GM19328 (cell line): Measurements from ENCODE around the gene MGMT.

Experiments used
- ATAC-seq: cut with Tn5 transposase; IDR thresholded peaks from one replicate; pipeline ENCODE4 v1.9.1; 2021; ENCODE audit warnings: mild to moderate bottlenecking, moderate library complexity; ENCODE audit not compliant: unreplicated experiment

Gene MGMT

DNA sequence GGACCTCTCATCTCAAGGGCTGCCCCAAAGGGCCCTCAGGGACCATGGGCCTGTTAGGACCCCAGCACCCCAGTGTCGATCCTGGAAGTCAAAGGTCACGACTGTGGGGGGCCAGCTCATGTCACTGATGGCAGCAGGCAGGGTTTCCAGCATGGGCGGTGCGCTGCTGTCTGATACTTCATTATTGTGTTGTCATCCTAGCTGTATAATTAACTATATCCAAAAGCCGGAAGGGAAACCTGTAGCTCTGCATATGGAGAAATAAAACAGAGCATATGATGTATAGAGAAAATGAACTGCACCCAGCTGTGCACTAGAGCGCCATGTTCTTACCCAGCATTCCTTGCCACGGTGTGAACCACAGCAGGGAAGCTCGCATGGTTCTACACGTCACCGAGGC is 300.7 kb downstream of the MGMT start:
- no peak for ATAC-seq

DNA sequence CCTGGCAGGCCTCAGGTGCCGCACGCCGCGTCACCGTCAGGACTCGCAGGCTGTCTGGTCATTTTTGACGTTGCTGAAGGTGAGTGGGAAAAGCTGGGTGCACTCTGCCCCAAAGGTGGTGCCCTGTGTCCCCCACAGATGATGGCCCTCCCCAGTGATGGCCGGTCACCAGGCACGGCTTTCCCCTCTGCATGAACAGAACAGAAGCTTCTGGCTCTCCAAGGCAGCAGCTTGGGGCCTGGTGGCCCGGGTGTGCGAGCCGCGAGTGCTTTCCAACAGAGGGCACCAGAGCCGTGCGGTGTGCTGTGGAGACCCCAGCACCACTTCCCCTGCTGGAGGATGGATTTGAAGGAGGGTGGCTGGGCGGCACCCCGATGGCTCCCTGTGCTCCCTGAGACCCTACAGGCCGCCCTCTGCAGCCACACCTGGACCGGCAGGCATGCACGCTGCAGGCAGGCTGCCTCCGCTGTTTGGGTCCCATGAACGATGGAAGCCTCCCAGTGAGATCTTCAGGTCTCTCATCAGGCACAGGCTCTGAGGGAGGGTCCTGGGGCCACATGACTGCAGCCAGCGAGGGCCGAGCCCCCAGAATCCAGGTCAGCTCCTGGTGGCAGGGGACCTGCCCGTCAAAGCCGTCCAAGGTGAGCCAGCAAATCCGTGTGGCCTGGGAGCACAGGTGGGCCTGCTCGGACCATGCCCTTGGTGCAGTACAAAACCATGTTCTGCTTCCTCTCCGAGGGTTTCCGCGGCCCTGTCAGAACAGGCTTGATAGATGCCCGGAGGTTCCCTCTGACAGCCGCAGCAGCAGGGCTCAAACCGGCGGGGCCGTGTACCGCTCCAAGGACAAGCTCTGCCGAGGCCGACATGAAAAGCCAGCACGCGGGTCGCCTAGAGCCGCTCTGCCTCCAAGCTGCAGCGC is 301.7 kb downstream of the MGMT start:
- no peak for ATAC-seq

DNA sequence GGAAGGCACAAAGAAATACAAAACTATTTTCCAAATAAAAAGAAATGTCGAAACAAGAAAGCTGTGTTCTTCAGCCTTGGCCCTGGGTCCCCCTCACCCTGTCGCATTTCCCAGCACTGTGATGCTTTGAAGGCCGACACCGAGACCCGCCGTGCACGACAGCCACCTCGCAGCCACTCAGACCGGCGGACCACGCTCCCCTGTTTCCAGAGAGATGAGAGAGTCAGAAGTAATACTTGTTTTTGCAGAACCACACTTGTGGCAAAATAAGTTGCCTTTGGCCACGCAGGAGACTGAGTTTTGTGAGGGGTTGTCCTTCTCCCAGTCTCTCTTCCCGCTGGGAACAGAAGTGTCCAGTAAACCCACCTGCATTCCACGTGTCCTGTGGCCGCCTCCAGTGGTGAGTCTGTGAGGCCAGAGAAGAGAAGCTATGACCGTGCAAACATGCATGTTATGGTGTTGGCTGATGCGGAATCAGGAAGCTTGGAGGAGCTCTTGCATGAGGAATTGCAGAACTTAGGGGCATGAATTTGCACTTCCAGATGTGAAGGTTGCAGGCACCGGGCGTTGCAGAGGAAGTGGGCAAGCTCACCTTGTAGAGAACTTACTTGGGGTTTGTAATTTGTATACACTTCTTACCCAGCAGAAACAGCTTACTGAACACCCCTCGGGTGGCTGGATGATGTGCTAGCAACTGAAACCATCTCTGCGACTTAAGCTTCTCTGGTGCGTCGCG is 302.5 kb downstream of the MGMT start:
- ATAC-seq = no peak

DNA sequence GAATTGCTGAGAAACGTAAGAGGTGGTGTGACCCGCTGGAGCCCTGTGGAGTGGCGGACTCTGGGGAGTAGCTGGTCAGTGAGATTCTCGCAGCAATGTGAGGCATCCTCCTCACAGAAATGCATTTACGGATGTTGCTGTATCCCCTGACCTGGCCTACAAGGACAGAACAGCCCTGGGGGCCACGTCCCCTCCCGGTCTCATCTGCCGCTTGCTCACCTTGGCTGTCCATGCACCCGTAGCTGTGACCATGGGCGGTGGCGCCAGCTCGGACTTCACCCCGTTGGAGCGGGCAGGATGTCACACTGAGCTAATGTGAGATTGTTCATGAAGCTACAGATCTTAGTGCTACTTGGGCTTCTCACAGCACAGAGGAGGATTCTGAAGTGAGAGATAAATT is 303.2 kb downstream of the MGMT start:
- ATAC-seq = no peak

DNA sequence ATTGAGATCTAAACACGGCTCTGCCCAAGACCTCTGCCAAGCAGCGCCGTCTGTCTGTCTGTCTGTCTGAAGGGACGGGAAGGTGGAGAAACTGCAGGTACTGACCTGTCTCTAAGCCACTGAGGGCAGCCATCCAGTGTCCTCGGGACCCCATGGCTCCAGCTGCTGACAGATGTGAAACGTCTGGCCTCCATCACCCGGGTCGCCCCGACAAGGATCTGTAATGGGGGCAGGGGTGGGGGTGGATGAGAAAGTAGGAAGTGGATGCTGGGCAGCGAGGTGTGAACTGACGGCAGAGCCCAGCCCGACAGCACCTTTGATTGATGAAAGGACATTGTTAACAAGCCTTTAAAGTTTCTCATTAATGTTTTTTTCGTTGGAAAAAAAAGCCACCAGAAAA is 304.0 kb downstream of the MGMT start:
- ATAC-seq = no peak

DNA sequence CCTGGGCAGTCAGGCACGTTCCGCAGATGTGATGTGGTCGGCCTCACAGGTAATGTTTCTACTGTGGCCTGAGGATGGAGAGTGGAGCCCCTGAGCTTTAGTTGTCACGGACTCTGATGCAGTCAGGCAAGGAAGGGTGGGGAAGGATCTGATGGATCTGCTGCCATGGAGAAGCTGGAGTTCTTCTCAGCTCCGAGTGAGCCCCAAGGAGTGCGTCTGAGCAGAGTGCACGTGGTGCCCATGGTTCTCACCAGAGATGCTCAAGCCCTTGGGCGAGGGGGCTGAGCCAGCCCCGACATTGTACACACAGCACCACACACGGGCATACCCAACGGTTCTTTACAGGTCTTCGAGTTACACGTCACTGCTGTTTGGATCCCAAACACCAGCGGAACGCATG is 304.5 kb downstream of the MGMT start:
- ATAC-seq = no peak

DNA sequence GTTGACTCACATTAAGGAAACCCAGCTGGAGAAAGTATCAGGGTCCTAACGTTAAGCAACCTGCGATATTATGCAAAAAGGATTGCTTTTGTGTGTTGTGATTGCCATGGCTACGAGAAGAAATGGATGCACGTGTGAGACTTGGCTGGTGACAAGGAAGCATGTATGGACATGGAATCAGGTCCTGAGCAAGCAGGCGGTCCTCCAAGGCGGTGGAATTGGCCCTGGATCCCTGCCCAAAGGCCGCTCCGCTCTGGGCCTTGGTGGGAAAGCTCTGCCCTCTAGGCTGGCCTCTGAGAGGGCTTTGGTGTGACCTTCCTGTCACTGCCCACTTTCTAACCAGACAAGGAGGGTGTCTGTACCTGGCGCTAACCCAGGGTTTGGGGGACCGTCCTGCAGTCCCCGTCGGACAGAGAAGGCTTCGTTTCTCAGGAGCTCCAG is 305.0 kb downstream of the MGMT start:
- ATAC-seq = no peak

DNA sequence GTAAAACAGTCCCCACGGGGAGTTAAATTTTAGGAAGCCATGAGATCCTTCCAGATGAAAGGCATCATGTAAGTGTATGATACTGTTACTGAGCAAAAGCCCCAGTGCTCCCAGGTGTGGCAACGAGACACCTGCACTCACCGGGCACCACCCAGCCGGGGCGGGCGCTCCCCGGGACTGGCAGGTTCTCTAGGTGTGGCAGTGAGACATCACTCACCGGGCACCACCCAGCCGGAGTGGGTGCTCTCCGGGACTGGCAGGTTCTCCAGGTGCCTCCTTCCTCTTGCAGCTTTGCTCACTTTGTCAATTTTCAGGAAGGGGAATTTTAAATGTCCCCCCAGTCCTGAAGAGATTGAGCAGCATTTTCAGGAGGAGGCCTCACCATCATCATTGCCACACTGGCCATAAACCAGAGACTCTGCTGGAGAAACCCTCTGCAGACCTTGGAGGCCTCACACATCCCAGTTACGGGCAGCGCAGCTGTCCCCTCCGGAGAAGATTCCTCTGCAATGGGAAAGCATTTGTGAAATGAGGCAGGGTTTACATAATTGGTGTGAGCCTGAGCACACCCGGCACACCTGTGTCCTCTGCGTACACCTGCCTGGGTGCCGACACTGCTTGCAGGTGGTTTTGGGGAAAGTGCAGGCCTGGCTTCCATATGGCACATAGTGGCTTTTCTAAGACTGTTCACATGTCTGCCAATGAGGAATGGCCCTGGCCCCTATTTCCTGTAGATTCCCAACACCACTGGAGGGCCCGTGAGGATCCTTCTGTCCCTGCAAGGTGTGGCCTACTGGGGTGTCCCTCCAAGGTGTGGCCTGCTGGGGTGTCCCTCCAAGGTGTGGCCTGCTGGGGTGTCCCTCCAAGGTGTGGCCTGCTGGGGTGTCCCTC is 305.7 kb downstream of the MGMT start:
- ATAC-seq = no peak

DNA sequence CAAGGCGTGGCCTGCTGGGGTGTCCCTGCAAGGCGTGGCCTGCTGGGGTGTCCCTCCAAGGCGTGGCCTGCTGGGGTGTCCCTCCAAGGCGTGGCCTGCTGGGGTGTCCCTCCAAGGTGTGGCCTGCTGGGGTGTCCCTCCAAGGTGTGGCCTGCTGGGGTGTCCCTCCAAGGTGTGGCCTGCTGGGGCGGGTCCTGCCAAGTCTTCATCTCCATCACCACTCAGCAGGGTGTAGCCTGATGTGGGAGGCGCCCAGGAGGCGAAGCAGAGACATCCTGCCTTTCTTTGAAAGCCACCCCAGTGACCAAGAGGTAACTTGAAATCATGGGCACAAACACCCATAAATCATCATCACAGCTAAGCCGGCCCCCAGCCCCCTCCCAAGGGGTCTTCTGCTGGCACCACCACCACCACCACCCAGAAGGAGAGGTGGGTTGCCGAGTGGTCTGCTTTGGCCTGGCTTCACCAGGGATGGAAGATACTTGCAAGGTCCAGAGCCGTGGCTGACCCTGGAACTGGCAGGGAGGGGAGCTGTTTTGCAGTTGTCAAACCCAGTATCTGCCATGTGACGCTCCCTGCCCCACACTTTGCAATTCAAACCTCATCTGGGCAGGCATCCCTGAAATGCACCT is 306.4 kb downstream of the MGMT start:
- ATAC-seq = no peak

DNA sequence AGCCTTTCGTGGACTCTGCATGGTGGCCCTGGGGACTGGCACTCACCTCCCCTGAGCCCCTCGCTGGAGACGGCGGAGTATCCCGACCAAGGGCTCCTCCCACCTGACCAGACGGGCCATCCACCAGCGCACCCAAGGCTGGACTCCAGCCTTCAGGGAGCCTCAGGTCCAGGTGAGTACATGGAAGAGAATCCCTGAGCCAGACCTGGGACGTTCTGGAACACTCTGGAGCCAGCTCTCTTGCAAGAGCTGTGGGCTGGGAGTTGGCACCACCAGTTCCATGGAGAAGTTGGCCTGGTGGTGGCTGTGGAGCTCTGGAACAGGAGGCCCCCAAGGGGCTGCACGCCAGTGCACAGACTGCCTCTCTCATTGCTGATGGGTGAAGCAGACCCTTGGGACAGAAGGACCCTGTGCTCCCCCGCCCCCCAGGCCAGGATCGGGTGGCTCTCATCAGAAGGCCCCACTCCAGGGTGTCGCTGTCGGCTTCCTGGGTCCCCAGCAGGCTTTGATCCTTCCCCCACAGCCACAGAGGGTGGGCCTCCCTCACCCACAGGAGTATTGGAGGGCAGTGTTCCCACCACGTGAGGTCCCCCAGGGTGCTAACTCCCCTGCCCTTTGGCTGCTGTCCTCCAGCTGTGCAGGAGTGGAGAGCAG is 307.2 kb downstream of the MGMT start:
- no peak for ATAC-seq

DNA sequence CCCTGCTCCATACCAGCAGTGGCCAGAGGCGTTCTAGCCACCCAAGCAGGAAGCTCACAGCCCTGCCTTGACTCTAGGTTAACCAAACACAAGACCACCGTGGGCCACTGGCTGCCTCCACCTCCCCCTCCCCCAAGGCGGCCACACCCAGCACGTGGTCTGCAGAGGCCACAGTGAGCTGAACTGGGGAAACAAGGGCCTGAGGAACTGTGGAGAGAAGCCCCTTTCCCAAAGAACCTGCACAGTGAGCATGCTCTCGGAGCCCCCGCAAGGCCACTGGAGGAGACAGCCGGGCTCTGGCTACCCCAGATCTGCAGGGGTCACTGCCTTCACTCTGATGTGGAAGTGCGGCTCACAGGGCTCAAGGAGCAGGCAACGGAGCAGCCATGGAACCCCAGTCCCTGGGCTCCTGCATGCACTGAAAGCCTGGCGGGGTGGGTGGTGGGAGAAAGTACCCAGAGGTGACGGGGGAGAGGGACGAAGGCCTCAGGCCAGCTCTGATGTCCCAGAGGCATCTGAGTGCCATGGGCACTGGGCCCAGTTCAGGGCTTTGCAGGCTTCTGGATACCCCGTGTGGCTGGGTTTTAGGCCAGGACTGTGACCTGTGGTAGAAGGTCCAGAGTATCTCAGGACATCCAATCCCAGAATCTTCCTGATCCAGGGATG is 307.8 kb downstream of the MGMT start:
- ATAC-seq = no peak

DNA sequence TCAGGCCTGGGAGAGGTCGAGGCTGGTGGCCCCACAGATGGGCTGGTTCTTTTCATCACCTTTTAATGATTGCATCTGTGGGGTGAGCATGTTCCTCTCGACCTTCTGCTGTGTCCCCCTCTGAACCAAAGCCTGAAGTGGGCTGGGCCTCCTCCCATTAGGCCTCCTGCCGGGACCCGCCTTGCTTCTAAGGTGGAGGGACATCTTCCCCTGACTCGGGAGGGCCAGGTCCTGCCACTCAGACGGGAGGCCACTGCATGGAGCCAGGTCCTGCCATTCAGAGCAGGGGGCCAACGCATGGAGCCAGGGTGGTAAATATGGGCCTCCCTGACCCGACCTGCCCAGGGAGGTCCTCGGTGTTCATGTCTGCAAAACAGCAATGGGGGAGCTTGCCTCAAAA is 308.6 kb downstream of the MGMT start:
- ATAC-seq = no peak

DNA sequence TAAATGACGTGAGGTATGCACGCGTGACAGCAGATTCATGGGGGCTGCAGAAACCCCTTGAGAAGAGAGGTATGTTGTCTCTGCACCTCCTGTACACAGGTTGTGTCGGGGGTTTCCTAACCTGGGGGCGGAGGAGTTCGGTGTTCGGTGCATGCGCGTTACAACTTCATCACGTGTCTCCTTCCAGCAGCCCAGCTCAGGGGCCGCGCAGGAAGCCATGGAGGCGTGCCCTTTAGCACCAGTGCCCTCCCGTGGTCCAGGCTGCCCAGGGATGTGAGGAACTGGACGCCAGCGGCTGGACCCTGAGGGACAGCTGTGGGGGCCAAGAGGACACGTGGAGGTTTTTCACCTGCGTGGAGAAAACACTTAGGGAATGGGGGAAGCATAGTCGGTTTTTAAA is 310.6 kb downstream of the MGMT start:
- ATAC-seq = no peak

DNA sequence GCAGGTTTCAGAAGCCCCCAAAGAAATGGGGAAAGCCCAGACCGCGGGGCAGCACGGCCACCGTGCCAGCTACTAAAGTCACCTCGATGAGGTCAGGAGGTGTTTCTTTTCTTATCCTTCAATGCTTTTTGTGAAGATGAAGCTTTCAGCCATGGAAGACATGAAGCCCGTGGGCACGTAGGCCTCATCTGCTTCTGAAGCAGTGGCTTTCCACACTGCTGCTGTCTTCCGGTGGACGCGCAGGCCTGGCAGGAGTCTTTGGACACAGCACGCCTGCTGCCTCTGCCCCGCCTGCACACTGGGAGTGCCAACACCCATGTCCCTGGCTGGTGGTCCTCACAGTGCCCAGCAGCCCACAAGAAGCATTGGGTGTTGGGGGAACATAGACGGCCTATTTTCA is 311.5 kb downstream of the MGMT start:
- no peak for ATAC-seq

DNA sequence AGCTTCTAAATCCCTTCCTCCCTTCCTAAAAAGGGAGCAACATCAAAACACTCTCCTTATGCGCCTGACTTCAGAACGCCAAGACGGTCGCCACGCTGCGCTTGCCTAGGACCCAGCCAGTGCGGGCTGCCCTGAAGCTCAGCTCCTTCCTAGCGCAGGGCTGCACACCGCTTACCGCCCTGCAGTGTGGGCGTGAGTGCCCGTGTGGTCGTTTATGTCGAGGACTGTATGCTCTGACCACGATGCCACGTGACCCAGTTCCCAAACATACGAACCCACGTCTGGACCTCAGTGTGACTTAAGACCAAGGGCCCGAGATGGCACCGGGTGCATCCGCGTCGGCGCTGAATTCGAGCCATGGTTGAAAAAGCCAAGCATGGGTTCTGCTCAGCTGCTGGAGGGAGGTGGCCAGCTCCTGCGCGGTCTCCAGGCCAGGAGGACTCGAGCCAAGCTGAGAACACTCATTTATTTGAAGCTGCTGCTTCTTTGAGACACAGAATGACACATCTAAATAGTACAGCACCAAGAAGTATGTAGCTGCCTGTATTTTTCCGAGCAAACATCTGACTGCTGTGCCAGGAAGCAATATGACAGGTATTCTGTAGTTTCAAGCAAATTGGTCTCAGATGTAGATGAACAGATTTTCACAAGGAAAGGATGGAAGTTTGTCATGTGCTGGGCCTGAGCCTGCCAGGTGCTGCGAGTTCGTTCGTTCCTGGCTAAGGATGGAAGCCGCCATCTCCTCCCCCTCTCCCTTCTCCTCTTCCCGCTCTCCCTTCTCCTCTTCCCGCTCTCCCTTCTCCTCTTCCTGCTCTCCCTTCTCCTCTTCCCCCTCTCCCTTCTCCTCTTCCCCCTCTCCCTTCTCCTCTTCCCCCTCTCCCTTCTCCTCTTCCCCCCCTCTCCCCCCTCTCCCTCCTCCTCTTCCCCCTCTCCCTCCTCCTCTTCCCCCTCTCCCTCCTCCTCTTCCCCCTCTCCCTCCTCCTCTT is 312.4 kb downstream of the MGMT start:
- ATAC-seq = no peak

DNA sequence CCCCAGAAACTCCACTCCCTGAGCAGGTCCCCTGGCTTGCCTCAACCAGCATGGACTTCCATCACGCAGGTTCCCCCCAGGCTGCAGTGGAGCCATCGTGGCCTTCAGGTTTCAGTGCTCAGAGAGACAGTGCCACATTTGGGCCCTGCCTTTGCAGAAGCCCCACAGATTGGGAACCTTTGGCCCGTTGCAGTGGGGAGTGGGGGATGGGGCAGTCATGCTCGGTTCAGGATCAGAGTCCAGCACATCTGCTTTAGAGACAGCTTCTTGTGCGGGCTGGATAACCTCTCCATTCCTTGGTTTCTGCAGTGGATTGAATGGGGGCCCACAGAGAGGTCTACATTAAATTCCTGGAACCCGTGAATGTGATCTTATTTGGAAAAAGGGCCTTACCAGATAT is 313.2 kb downstream of the MGMT start:
- ATAC-seq = no peak

DNA sequence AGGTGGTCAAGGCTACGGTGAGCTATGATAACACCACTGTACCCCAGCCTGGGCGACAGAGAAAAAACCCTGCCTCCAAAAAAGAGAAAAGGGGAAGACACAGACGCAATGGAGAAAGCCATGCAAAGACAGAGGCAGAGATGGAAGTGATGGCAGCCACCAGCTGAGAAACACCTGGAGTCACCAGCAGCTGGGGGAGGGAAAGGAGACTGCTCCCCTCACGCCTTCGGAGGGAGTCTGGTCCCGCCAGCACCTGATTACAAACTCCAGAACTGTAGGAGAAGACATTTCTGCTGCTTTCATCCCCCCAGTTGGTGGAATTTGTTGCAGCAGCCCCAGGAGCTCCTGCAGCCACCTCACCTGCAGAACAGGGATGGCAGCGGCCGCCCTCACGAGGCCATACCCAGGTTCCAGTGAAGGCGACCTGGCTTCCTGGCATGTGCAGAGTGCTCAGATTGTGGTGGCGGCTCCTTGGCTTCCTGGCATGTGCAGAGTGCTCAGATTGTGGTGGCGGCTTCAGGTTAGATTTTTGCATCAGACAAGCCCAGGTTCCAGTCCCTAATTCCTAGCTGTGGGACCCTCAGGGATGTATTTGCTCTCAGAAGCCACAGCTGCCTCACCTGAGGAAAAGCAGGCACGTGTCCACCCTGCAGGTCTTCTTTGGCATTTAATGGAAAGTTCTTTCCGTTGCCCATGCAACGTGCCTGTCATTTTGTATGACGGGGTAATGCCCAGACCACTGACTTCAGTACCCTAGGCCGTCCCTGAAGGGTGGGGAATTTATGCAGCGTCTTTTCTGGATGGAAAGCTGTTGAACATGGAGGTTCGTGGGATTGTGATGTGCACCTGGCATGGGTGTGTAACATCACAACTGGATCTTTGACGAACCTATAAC is 314.1 kb downstream of the MGMT start:
- ATAC-seq = no peak

DNA sequence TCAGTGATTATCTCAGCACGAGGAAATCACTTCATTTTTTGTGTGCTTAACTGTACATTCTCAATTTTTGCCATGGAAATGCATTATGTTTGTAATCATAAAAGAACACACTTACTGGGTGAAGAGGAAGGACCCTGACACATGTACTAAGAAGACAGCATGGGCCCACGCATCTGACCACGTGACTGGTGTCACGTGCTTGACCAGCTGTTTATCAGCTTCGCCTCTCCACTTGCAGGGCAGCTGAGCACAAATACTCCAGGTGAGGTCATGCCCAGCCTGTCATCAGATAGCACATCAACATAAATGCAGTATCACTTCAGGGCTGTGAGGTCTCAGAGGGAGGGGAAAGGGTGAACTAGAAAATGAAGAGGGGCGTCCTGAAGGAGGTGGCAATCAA is 317.2 kb downstream of the MGMT start:
- no peak for ATAC-seq
